ENCODE data around the gene TMEM135. TPM values are rescaled to one million over a fixed set of nuclear protein-coding genes. Genes with fewer than 3 reads are reported as not detected.
"Not testable (repeated sequence)": the region's sequence is repeated elsewhere in the genome, so short reads cannot be mapped to it uniquely, and the experiment has no call there.

Gene TMEM135
- 33.9 and 46.4 TPM in 2 replicates for total RNA-seq (ENCODE audit: low replicate concordance)
- long read RNA-seq, transcript TMEM135-201 (15 exons, 2,433 nt), result major isoform, 21 of 30 reads
- long read RNA-seq, partial matches to known transcripts, result 2 of 30 reads
- long read RNA-seq, other reads (novel, unspliced or antisense), result 6 of 30 reads

GRCh38 chr11:87037450-87038234 lies at the start of gene TMEM135:
Gene TMEM135, plus strand, starts transcription at chr11:87037934. Its CDS starts 112 bp downstream, at chr11:87038046.
- peaks cover 22% of the 10 kb centered on the region for H3K36me3 Mint-ChIP-seq
- H3K27ac Mint-ChIP-seq, result peak within 1 kb of the TSS; percentile 92
- peaks cover 27% of the 10 kb centered on the region for H3K4me1 Mint-ChIP-seq (ENCODE audit: unreplicated experiment)
- no peaks in the 10 kb centered on the region for H3K27me3 Mint-ChIP-seq
- H3K9me3 Mint-ChIP-seq, result no peaks in the 10 kb centered on the region
- H3K4me3 Mint-ChIP-seq, result peak within 1 kb of the TSS; percentile 99
- peak; percentile 94 for DNase-seq (ENCODE audit: extremely low spot score, unreplicated experiment)
- TF ChIP-seq CTCF (conservative IDR thresholded peaks at IDR 0.05), result no peak

- no peak for DNase-seq (ENCODE audit: extremely low spot score, unreplicated experiment)
- Mint-ChIP-seq H3K36me3 (no peaks in the 10 kb centered on the region), H3K27ac (no peak overlapping the region), H3K27me3 (peaks cover 10% of the 10 kb centered on the region), H3K4me1 (ENCODE audit: unreplicated experiment) (peaks cover 10% of the 10 kb centered on the region), H3K4me3 (no peak overlapping the region), H3K9me3 (no peaks in the 10 kb centered on the region)
- no peak for TF ChIP-seq CTCF (conservative IDR thresholded peaks at IDR 0.05)
Observed at GRCh38 chr11:86988351-86988881, 49.3 kb upstream of the TMEM135 start.

- H3K9me3 Mint-ChIP-seq, result no peaks in the 10 kb centered on the region
- no peak for TF ChIP-seq CTCF (conservative IDR thresholded peaks at IDR 0.05)
Observed at GRCh38 chr11:86990031-86990430, 47.7 kb upstream of the TMEM135 start.

GRCh38 chr11:86990515-86990914 lies 47.2 kb upstream of the TMEM135 start:
- TF ChIP-seq CTCF (conservative IDR thresholded peaks at IDR 0.05), result no peak
- Mint-ChIP-seq H3K4me1 (ENCODE audit: unreplicated experiment) (peaks cover 10% of the 10 kb centered on the region), H3K36me3 (no peaks in the 10 kb centered on the region), H3K9me3 (no peaks in the 10 kb centered on the region), H3K27ac (no peak overlapping the region), H3K4me3 (no peak overlapping the region), H3K27me3 (peaks cover 10% of the 10 kb centered on the region)
- no peak for DNase-seq (ENCODE audit: extremely low spot score, unreplicated experiment)

More at GRCh38 chr11:86990031-86990430, 47.7 kb upstream of the TMEM135 start:
- Mint-ChIP-seq H3K4me3 (no peak overlapping the region), H3K27me3 (peaks cover 10% of the 10 kb centered on the region), H3K27ac (no peak overlapping the region), H3K4me1 (ENCODE audit: unreplicated experiment) (peaks cover 10% of the 10 kb centered on the region), H3K36me3 (no peaks in the 10 kb centered on the region)
- DNase-seq (ENCODE audit: extremely low spot score, unreplicated experiment), result no peak

- DNase-seq (ENCODE audit: extremely low spot score, unreplicated experiment), result no peak
- no peak for TF ChIP-seq CTCF (conservative IDR thresholded peaks at IDR 0.05)
- no peak overlapping the region for H3K4me3 Mint-ChIP-seq
- peaks cover 10% of the 10 kb centered on the region for H3K27me3 Mint-ChIP-seq
- no peaks in the 10 kb centered on the region for H3K36me3 Mint-ChIP-seq
- H3K27ac Mint-ChIP-seq, result no peak overlapping the region
- peaks cover 10% of the 10 kb centered on the region for H3K4me1 Mint-ChIP-seq (ENCODE audit: unreplicated experiment)
- H3K9me3 Mint-ChIP-seq, result no peaks in the 10 kb centered on the region
Observed at GRCh38 chr11:86991341-86991740, 46.4 kb upstream of the TMEM135 start.

- Mint-ChIP-seq H3K4me1 (ENCODE audit: unreplicated experiment) (peaks cover 14% of the 10 kb centered on the region), H3K27me3 (peaks cover 10% of the 10 kb centered on the region)
- not testable (repeated sequence) for H3K9me3 Mint-ChIP-seq; H3K27ac Mint-ChIP-seq; H3K36me3 Mint-ChIP-seq; H3K4me3 Mint-ChIP-seq; DNase-seq (ENCODE audit: extremely low spot score, unreplicated experiment)
Observed at GRCh38 chr11:86992340-86992739, 45.4 kb upstream of the TMEM135 start.

Measured in type B pancreatic cell (in vitro differentiated cells).